ENCODE measurements around the gene TMEM191B.
"Not testable (repeated sequence)": the region's sequence is repeated elsewhere in the genome, so short reads cannot be mapped to it uniquely, and the experiment has no call there.

DNA sequence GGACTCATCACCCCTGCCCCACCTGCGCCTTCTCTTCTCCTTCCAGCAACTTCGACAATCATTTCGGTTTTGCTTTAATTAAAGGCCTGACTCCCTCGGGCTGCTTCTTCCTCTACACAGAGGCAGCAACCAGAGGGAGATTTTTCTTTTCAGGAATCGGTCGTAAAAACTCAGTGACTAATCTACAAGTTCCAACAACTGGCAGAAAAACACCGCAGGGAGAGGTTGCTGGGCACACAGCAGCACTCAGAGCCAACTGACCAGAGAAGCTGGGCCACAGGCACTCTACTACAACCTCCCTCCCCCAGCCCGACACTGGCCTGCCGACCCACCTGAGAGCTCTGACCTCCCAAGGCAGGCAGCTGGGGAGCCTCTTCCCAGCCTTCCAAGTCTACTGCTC is 48.1 kb downstream of the TMEM191B start:
- TF ChIP-seq, protein P1, sequence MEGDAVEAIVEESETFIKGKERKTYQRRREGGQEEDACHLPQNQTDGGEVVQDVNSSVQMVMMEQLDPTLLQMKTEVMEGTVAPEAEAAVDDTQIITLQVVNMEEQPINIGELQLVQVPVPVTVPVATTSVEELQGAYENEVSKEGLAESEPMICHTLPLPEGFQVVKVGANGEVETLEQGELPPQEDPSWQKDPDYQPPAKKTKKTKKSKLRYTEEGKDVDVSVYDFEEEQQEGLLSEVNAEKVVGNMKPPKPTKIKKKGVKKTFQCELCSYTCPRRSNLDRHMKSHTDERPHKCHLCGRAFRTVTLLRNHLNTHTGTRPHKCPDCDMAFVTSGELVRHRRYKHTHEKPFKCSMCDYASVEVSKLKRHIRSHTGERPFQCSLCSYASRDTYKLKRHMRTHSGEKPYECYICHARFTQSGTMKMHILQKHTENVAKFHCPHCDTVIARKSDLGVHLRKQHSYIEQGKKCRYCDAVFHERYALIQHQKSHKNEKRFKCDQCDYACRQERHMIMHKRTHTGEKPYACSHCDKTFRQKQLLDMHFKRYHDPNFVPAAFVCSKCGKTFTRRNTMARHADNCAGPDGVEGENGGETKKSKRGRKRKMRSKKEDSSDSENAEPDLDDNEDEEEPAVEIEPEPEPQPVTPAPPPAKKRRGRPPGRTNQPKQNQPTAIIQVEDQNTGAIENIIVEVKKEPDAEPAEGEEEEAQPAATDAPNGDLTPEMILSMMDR (IDR thresholded peaks at IDR 0.05) = not testable (repeated sequence)
- TF ChIP-seq SIN3A (IDR thresholded peaks at IDR 0.05; ENCODE audit: borderline replicate concordance, insufficient read depth, low read depth, low read length) = not testable (repeated sequence)
- TF ChIP-seq, protein P2, sequence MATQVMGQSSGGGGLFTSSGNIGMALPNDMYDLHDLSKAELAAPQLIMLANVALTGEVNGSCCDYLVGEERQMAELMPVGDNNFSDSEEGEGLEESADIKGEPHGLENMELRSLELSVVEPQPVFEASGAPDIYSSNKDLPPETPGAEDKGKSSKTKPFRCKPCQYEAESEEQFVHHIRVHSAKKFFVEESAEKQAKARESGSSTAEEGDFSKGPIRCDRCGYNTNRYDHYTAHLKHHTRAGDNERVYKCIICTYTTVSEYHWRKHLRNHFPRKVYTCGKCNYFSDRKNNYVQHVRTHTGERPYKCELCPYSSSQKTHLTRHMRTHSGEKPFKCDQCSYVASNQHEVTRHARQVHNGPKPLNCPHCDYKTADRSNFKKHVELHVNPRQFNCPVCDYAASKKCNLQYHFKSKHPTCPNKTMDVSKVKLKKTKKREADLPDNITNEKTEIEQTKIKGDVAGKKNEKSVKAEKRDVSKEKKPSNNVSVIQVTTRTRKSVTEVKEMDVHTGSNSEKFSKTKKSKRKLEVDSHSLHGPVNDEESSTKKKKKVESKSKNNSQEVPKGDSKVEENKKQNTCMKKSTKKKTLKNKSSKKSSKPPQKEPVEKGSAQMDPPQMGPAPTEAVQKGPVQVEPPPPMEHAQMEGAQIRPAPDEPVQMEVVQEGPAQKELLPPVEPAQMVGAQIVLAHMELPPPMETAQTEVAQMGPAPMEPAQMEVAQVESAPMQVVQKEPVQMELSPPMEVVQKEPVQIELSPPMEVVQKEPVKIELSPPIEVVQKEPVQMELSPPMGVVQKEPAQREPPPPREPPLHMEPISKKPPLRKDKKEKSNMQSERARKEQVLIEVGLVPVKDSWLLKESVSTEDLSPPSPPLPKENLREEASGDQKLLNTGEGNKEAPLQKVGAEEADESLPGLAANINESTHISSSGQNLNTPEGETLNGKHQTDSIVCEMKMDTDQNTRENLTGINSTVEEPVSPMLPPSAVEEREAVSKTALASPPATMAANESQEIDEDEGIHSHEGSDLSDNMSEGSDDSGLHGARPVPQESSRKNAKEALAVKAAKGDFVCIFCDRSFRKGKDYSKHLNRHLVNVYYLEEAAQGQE (IDR thresholded peaks at IDR 0.05; ENCODE audit: insufficient read depth in 1 of 2, low read depth in 2 of 2, low read length in 1 of 2) = not testable (repeated sequence)

Data from Panc1 (cell line).